Measurements from ENCODE around the gene IDE.

The IDE gene

GRCh38 chr10:92538231-92538958 is 35.5 kb downstream of the IDE start:
- Mint-ChIP-seq H3K4me1 (peaks cover 36% of the 10 kb centered on the region), H3K36me3 (peaks cover 5% of the 10 kb centered on the region), H3K9me3 (no peaks in the 10 kb centered on the region), H3K27me3 (no peaks in the 10 kb centered on the region), H3K27ac (no peak overlapping the region), H3K4me3 (no peak overlapping the region)

GRCh38 chr10:92530891-92531535 is 42.9 kb downstream of the IDE start:
- no peak overlapping the region for H3K27ac Mint-ChIP-seq
- no peaks in the 10 kb centered on the region for H3K4me1 Mint-ChIP-seq
- peaks cover 9% of the 10 kb centered on the region for H3K36me3 Mint-ChIP-seq
- H3K4me3 Mint-ChIP-seq: no peak overlapping the region
- H3K9me3 Mint-ChIP-seq: no peaks in the 10 kb centered on the region
- H3K27me3 Mint-ChIP-seq: no peaks in the 10 kb centered on the region

- H3K27ac Mint-ChIP-seq: no peak overlapping the region
- no peaks in the 10 kb centered on the region for H3K27me3 Mint-ChIP-seq
- H3K4me1 Mint-ChIP-seq: no peaks in the 10 kb centered on the region
- H3K36me3 Mint-ChIP-seq: peaks cover 9% of the 10 kb centered on the region
- H3K4me3 Mint-ChIP-seq: no peak overlapping the region
- H3K9me3 Mint-ChIP-seq: no peaks in the 10 kb centered on the region
Measured at GRCh38 chr10:92530421-92530820, 43.5 kb downstream of the IDE start.

- no peak overlapping the region for H3K27ac Mint-ChIP-seq
- H3K27me3 Mint-ChIP-seq: no peaks in the 10 kb centered on the region
- H3K9me3 Mint-ChIP-seq: no peaks in the 10 kb centered on the region
- H3K36me3 Mint-ChIP-seq: peaks cover 9% of the 10 kb centered on the region
- H3K4me3 Mint-ChIP-seq: no peak overlapping the region
- H3K4me1 Mint-ChIP-seq: no peaks in the 10 kb centered on the region
Measured at GRCh38 chr10:92527716-92528115, 46.2 kb downstream of the IDE start.

GRCh38 chr10:92523639-92524038 is 50.3 kb downstream of the IDE start:
- Mint-ChIP-seq H3K36me3 (peaks cover 8% of the 10 kb centered on the region), H3K27ac (no peak overlapping the region), H3K9me3 (no peaks in the 10 kb centered on the region), H3K27me3 (no peaks in the 10 kb centered on the region), H3K4me1 (no peaks in the 10 kb centered on the region), H3K4me3 (no peak overlapping the region)

GRCh38 chr10:92517034-92517655 is 56.7 kb downstream of the IDE start:
- H3K4me3 Mint-ChIP-seq: no peak overlapping the region
- no peaks in the 10 kb centered on the region for H3K27me3 Mint-ChIP-seq
- peaks cover 3% of the 10 kb centered on the region for H3K36me3 Mint-ChIP-seq
- H3K9me3 Mint-ChIP-seq: no peaks in the 10 kb centered on the region
- H3K4me1 Mint-ChIP-seq: peaks cover 7% of the 10 kb centered on the region
- H3K27ac Mint-ChIP-seq: peak overlapping the region; percentile 64

- Mint-ChIP-seq H3K9me3 (no peaks in the 10 kb centered on the region), H3K27ac (no peak overlapping the region), H3K4me3 (no peak overlapping the region), H3K4me1 (no peaks in the 10 kb centered on the region), H3K36me3 (peaks cover 16% of the 10 kb centered on the region), H3K27me3 (no peaks in the 10 kb centered on the region)
Measured at GRCh38 chr10:92508866-92509265, 65.0 kb downstream of the IDE start.

GRCh38 chr10:92506336-92506735 is 67.6 kb downstream of the IDE start:
- H3K27me3 Mint-ChIP-seq: no peaks in the 10 kb centered on the region
- no peak overlapping the region for H3K4me3 Mint-ChIP-seq
- H3K9me3 Mint-ChIP-seq: no peaks in the 10 kb centered on the region
- peaks cover 12% of the 10 kb centered on the region for H3K36me3 Mint-ChIP-seq
- no peaks in the 10 kb centered on the region for H3K4me1 Mint-ChIP-seq
- H3K27ac Mint-ChIP-seq: no peak overlapping the region

- peaks cover 17% of the 10 kb centered on the region for H3K36me3 Mint-ChIP-seq
- H3K27ac Mint-ChIP-seq: no peak overlapping the region
- no peaks in the 10 kb centered on the region for H3K27me3 Mint-ChIP-seq
- no peaks in the 10 kb centered on the region for H3K9me3 Mint-ChIP-seq
- H3K4me3 Mint-ChIP-seq: no peak overlapping the region
- no peaks in the 10 kb centered on the region for H3K4me1 Mint-ChIP-seq
Measured at GRCh38 chr10:92505044-92505443, 68.8 kb downstream of the IDE start.

GRCh38 chr10:92502296-92502808 is 71.5 kb downstream of the IDE start:
- peaks cover 17% of the 10 kb centered on the region for H3K36me3 Mint-ChIP-seq
- H3K9me3 Mint-ChIP-seq: no peaks in the 10 kb centered on the region
- no peaks in the 10 kb centered on the region for H3K27me3 Mint-ChIP-seq
- no peak overlapping the region for H3K4me3 Mint-ChIP-seq
- no peak overlapping the region for H3K27ac Mint-ChIP-seq
- H3K4me1 Mint-ChIP-seq: no peaks in the 10 kb centered on the region

- Mint-ChIP-seq H3K4me1 (no peaks in the 10 kb centered on the region), H3K27ac (peak overlapping the region; percentile 5), H3K27me3 (no peaks in the 10 kb centered on the region), H3K36me3 (peaks cover 24% of the 10 kb centered on the region), H3K9me3 (no peaks in the 10 kb centered on the region), H3K4me3 (no peak overlapping the region)
Measured at GRCh38 chr10:92493362-92493761, 80.5 kb downstream of the IDE start.

- Mint-ChIP-seq H3K27ac (no peak overlapping the region), H3K4me3 (no peak overlapping the region), H3K27me3 (no peaks in the 10 kb centered on the region), H3K4me1 (no peaks in the 10 kb centered on the region), H3K36me3 (peaks cover 22% of the 10 kb centered on the region), H3K9me3 (no peaks in the 10 kb centered on the region)
Measured at GRCh38 chr10:92492748-92493240, 81.1 kb downstream of the IDE start.

GRCh38 chr10:92490387-92490786 is 83.5 kb downstream of the IDE start:
- H3K4me1 Mint-ChIP-seq: no peaks in the 10 kb centered on the region
- H3K27me3 Mint-ChIP-seq: no peaks in the 10 kb centered on the region
- no peaks in the 10 kb centered on the region for H3K9me3 Mint-ChIP-seq
- no peak overlapping the region for H3K4me3 Mint-ChIP-seq
- no peak overlapping the region for H3K27ac Mint-ChIP-seq
- H3K36me3 Mint-ChIP-seq: peaks cover 31% of the 10 kb centered on the region

- H3K27ac Mint-ChIP-seq: no peak overlapping the region
- no peaks in the 10 kb centered on the region for H3K9me3 Mint-ChIP-seq
- H3K27me3 Mint-ChIP-seq: no peaks in the 10 kb centered on the region
- no peaks in the 10 kb centered on the region for H3K4me1 Mint-ChIP-seq
- H3K4me3 Mint-ChIP-seq: no peak overlapping the region
- peaks cover 21% of the 10 kb centered on the region for H3K36me3 Mint-ChIP-seq
Measured at GRCh38 chr10:92486637-92487036, 87.3 kb downstream of the IDE start.

- Mint-ChIP-seq H3K36me3 (peaks cover 20% of the 10 kb centered on the region), H3K27ac (peak overlapping the region; percentile 12), H3K4me3 (no peak overlapping the region), H3K27me3 (no peaks in the 10 kb centered on the region), H3K9me3 (no peaks in the 10 kb centered on the region), H3K4me1 (no peaks in the 10 kb centered on the region)
Measured at GRCh38 chr10:92483539-92483938, 90.4 kb downstream of the IDE start.

- H3K4me3 Mint-ChIP-seq: no peak overlapping the region
- H3K4me1 Mint-ChIP-seq: no peaks in the 10 kb centered on the region
- no peak overlapping the region for H3K27ac Mint-ChIP-seq
- peaks cover 10% of the 10 kb centered on the region for H3K36me3 Mint-ChIP-seq
- no peaks in the 10 kb centered on the region for H3K9me3 Mint-ChIP-seq
- H3K27me3 Mint-ChIP-seq: no peaks in the 10 kb centered on the region
Measured at GRCh38 chr10:92480413-92480812, 93.5 kb downstream of the IDE start.
